PC-9 (cell line): ENCODE measurements around the gene XIRP1. TPM values are rescaled to one million over a fixed set of nuclear protein-coding genes. Genes with fewer than 3 reads are reported as not detected.

Source experiments
- BruUV-seq: library from RNA; stranded (reverse); fragments of 400-500 nt; replicated peaks from 2 replicates; lab custom pipeline; 2021; lab: Mats Ljungman, UMichigan
- CTCF ChIA-PET: fragments of 300-600 bp; sonication (Branson Sonifier 250); formaldehyde crosslinking; loops from one replicate; lab custom pipeline; 2022; ENCODE audit warnings: antibody characterized with exemption; lab: Charles Lee
- POLR2A ChIA-PET: fragments of 300-600 bp; sonication (Branson Sonifier 250); formaldehyde crosslinking; loops from one replicate; lab custom pipeline; 2022; ENCODE audit warnings: antibody characterized with exemption; ENCODE audit not compliant: unreplicated experiment; lab: Charles Lee
- DNase-seq, 2 experiments: peaks; one replicate each; pipeline versions ENCODE4 v3.0.0 to v3.0.0-alpha.2; 2015 to 2022; ENCODE audit warnings: mixed read lengths in 1 of 2
- H2AFZ ChIP-seq: fragments of 200-600 bp; sonication (generic); 2 replicates; pipeline ENCODE4 v1.8.1; 2017; ENCODE audit warnings: antibody characterized with exemption
- H3F3A ChIP-seq: fragments of 200-600 bp; sonication (generic); 2 replicates; pipeline ENCODE4 v1.8.1; 2017; ENCODE audit warnings: antibody characterized with exemption, mild to moderate bottlenecking, low read depth; ENCODE audit not compliant: insufficient read depth
- H3K27ac ChIP-seq: fragments of 200-600 bp; sonication (generic); 2 replicates; pipeline ENCODE4 v1.6.1; 2016; ENCODE audit warnings: mixed run types
- H3K27me3 ChIP-seq: fragments of 200-600 bp; sonication (generic); 2 replicates; pipeline ENCODE4 v1.6.1; 2016; ENCODE audit warnings: low read depth, mixed run types; ENCODE audit not compliant: insufficient read depth
- H3K36me3 ChIP-seq: fragments of 200-600 bp; sonication (generic); 2 replicates; pipeline ENCODE4 v1.6.1; 2016; ENCODE audit warnings: low read depth, mixed run types
- H3K4me1 ChIP-seq: fragments of 200-600 bp; sonication (generic); replicated peaks from 2 replicates; pipeline ENCODE4 v1.6.1; 2016; ENCODE audit warnings: mixed run types; ENCODE audit not compliant: insufficient read depth
- H3K4me2 ChIP-seq: fragments of 200-600 bp; sonication (generic); 2 replicates; pipeline ENCODE4 v1.6.1; 2017; ENCODE audit warnings: mixed run types
- H3K4me3 ChIP-seq: fragments of 200-600 bp; sonication (generic); 2 replicates; pipeline ENCODE4 v1.6.1; 2016; ENCODE audit warnings: mixed run types
- H3K79me2 ChIP-seq: fragments of 200-600 bp; sonication (generic); 2 replicates; pipeline ENCODE4 v1.6.1; 2017; ENCODE audit warnings: low read depth, mixed run types
- H3K9me2 ChIP-seq: fragments of 200-600 bp; sonication (generic); 2 replicates; pipeline ENCODE4 v1.8.1; 2017; ENCODE audit warnings: mild to moderate bottlenecking; ENCODE audit not compliant: insufficient read depth
- H3K9me3 ChIP-seq: fragments of 200-600 bp; sonication (generic); 2 replicates; pipeline ENCODE4 v1.8.1; 2016; ENCODE audit warnings: low read depth; ENCODE audit not compliant: insufficient read depth
- H4K20me1 ChIP-seq: fragments of 200-600 bp; sonication (generic); 2 replicates; pipeline ENCODE4 v1.8.1; 2017; ENCODE audit not compliant: insufficient read depth
- EZH2 ChIP-seq: fragments of 200-600 bp; sonication (generic); IDR thresholded peaks from 2 replicates; pipeline ENCODE4 v1.8.0; 2017; ENCODE audit warnings: antibody characterized with exemption, low read depth
- intact Hi-C: fragments of 100-400 bp; cut with micrococcal nuclease; formaldehyde crosslinking; loops from one replicate; pipeline ENCODE4 v1.10.0; 2022; ENCODE audit not compliant: unreplicated experiment
- total RNA-seq: library from RNA; stranded (reverse); gene quantifications from 2 replicates; pipeline ENCODE4 v1.2.3, GENCODE V29; 2021
- TF ChIP-seq, protein P1 (sequence below): fragments of 200-600 bp; sonication (generic); conservative IDR thresholded peaks from 2 replicates; pipeline ENCODE4 v1.6.1; 2017; ENCODE audit warnings: mixed run types, antibody characterized with exemption, mild to moderate bottlenecking, moderate library complexity

Gene XIRP1
- total RNA-seq, 1 experiment from 2014 or later, result not detected

DNA sequence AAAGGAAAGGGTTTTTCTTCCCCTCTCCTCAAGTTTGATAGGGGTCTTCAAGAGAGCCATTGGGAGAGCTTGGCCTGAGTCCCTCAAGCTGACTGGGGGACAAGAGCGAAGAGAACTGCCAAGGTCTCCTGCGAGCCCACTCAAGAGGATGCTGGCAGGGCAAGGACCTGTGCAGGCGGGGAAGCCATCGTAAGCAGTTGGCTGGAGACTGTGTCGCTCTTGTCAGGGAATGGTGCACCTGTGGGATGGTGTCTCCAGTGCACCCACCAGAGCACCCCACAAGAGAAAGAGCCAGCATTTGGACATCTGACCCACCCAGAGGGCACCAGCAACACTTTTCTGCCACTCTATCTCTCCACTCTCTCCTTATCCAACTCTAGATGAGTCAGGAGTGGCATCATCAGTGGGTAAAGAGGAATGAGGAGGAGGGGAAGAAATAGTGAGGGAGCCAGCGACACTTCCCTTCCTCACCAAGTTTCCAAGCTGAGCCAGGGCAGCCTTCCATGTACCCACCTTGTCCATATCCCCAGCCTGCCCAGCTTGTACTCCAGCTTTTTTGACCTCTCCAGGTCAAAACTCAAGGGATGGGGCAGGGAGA, 13.6 kb upstream of the XIRP1 start:
- Histone ChIP-seq H3K79me2 (no peaks in the 10 kb centered on the region), H4K20me1 (no peaks in the 10 kb centered on the region), H3K27me3 (peaks cover 66% of the 10 kb centered on the region), H3K9me3 (no peaks in the 10 kb centered on the region), H3K9me2 (no peaks in the 10 kb centered on the region), H2AFZ (no peak overlapping the region), H3K4me3 (no peak overlapping the region), H3F3A (no peaks in the 10 kb centered on the region), H3K27ac (no peak overlapping the region), H3K36me3 (no peaks in the 10 kb centered on the region), H3K4me2 (no peak overlapping the region), H3K4me1 (no peaks in the 10 kb centered on the region)
- BruUV-seq, result no TSS peak
- intact Hi-C loops, result no loop called here
- ChIA-PET POLR2A (no interaction called here), CTCF (interaction anchor here (0.6 to 1.1 kb wide), 2 partner anchors 80 to 90 kb away, joined by 3 read pairs; no protein-coding TSS in a partner anchor)
- TF ChIP-seq, protein P1, sequence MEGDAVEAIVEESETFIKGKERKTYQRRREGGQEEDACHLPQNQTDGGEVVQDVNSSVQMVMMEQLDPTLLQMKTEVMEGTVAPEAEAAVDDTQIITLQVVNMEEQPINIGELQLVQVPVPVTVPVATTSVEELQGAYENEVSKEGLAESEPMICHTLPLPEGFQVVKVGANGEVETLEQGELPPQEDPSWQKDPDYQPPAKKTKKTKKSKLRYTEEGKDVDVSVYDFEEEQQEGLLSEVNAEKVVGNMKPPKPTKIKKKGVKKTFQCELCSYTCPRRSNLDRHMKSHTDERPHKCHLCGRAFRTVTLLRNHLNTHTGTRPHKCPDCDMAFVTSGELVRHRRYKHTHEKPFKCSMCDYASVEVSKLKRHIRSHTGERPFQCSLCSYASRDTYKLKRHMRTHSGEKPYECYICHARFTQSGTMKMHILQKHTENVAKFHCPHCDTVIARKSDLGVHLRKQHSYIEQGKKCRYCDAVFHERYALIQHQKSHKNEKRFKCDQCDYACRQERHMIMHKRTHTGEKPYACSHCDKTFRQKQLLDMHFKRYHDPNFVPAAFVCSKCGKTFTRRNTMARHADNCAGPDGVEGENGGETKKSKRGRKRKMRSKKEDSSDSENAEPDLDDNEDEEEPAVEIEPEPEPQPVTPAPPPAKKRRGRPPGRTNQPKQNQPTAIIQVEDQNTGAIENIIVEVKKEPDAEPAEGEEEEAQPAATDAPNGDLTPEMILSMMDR, result no peak
- TF ChIP-seq EZH2, result no peak
- no peak for DNase-seq

DNA sequence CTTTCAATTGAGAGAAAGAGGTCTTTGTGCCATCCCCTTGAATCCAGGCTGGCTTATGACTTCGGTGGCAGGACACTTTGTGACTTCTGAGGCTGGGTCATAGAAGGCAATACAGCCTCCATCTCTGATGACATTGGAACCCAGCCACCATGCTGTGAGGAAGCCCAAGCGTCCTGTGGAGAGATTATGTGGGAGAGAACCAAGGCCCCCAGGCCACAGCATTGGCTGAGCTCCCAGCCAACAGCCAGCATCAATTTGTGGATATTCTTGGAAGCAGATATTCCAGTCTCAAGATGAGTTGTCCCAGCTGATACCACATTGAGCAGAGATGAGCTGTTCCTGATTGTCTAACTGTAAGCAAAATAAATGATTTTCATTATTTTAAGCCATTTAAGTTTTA, 12.7 kb upstream of the XIRP1 start:
- Histone ChIP-seq H3K4me3 (no peak overlapping the region), H3K9me2 (no peaks in the 10 kb centered on the region), H3K4me2 (no peak overlapping the region), H4K20me1 (no peaks in the 10 kb centered on the region), H3K27me3 (peaks cover 72% of the 10 kb centered on the region), H3K79me2 (no peaks in the 10 kb centered on the region), H3K27ac (no peak overlapping the region), H3K9me3 (no peaks in the 10 kb centered on the region), H2AFZ (no peak overlapping the region), H3F3A (no peaks in the 10 kb centered on the region), H3K4me1 (no peaks in the 10 kb centered on the region), H3K36me3 (no peaks in the 10 kb centered on the region)
- intact Hi-C loops, result no loop called here
- POLR2A ChIA-PET, result no interaction called here
- TF ChIP-seq, protein P1, result no peak
- no peak for TF ChIP-seq EZH2
- no TSS peak for BruUV-seq
- CTCF ChIA-PET, result interaction anchor here (1.1 kb wide), 1 partner anchor 91 kb away, joined by 3 read pairs; no protein-coding TSS in a partner anchor
- no peak for DNase-seq

DNA sequence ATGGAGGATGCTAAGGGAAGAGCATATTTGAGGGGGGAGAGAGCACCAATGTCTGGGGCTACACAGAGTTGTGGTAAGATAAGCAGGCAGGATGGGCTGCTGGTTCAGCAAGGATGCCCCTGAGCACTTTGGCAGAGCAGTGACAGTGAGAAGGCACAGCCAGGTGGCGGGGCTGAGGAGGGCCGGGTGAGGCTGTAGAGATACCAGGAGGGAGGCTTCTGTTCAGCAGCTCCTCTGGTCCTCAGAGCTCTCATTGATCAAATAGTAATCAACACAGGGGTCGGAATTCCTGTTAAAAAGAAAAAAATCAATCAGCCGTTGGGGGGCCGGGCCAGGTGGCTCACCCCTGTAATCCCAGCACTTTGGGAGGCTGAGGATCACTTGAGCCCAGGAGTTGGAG, 11.5 kb upstream of the XIRP1 start:
- intact Hi-C loops, result no loop called here
- no peaks in the 10 kb centered on the region for H3K79me2 ChIP-seq
- DNase-seq, result no peak
- no peaks in the 10 kb centered on the region for H3K9me2 ChIP-seq
- TF ChIP-seq, protein P1, result no peak
- TF ChIP-seq EZH2, result no peak
- H3K4me3 ChIP-seq, result no peak overlapping the region
- ChIA-PET POLR2A (no interaction called here), CTCF (no interaction called here)
- H3K36me3 ChIP-seq, result no peaks in the 10 kb centered on the region
- H3K4me1 ChIP-seq, result no peaks in the 10 kb centered on the region
- BruUV-seq, result no TSS peak
- H3K27ac ChIP-seq, result no peak overlapping the region
- H2AFZ ChIP-seq, result no peak overlapping the region
- no peaks in the 10 kb centered on the region for H3F3A ChIP-seq
- H4K20me1 ChIP-seq, result no peaks in the 10 kb centered on the region
- H3K4me2 ChIP-seq, result no peak overlapping the region
- peaks cover 70% of the 10 kb centered on the region for H3K27me3 ChIP-seq
- H3K9me3 ChIP-seq, result no peaks in the 10 kb centered on the region
